Liver (tissue), 9 donors: ENCODE results near the gene PHF12. TPM values are rescaled to one million over a fixed set of nuclear protein-coding genes. Genes with fewer than 3 reads are reported as not detected.

ENCODE experiments used
- DNase-seq: peaks from one replicate; pipeline ENCODE4 v3.0.0-alpha.2; 2017; ENCODE audit warnings: low spot score
- H3K27ac ChIP-seq, 2 donors: one replicate each; pipeline ENCODE4 v1.7.0; 2013; ENCODE audit warnings: inconsistent platforms in 2 of 2, low read length in 2 of 2, control low read depth in 1 of 2, low read depth in 1 of 2, mild to moderate bottlenecking in 1 of 2
- H3K27me3 ChIP-seq, 4 donors: one replicate each; pipeline versions ENCODE4 v1.6.1 to v1.7.0; 2013; ENCODE audit warnings: low read length in 3 of 4, inconsistent platforms in 1 of 4, mild to moderate bottlenecking in 1 of 4, moderate library complexity in 1 of 4; ENCODE audit not compliant: control insufficient read depth in 4 of 4, insufficient read depth in 4 of 4
- H3K36me3 ChIP-seq, 4 donors: one replicate each; pipeline versions ENCODE4 v1.6.1 to v1.7.0; 2013; ENCODE audit warnings: low read length in 3 of 4, mild to moderate bottlenecking in 3 of 4, low read depth in 1 of 4, moderate library complexity in 1 of 4; ENCODE audit not compliant: control insufficient read depth in 4 of 4, insufficient read depth in 3 of 4
- H3K4me1 ChIP-seq, 4 donors: one replicate each; pipeline versions ENCODE4 v1.6.1 to v1.7.0; 2013; ENCODE audit warnings: low read length in 3 of 4, mild to moderate bottlenecking in 3 of 4, moderate library complexity in 1 of 4; ENCODE audit not compliant: control insufficient read depth in 4 of 4, insufficient read depth in 4 of 4
- H3K4me3 ChIP-seq, 3 donors: one replicate each; pipeline versions ENCODE4 v1.6.1 to v1.7.0; 2013; ENCODE audit warnings: low read length in 3 of 3, control low read depth in 1 of 3, low read depth in 1 of 3, mild to moderate bottlenecking in 1 of 3
- H3K9ac ChIP-seq, 2 donors: one replicate each; pipeline ENCODE4 v1.7.0; 2013; ENCODE audit warnings: low read length in 2 of 2, mild to moderate bottlenecking in 2 of 2, moderate library complexity in 2 of 2, control low read depth in 1 of 2, low read depth in 1 of 2
- H3K9me3 ChIP-seq, 4 donors: one replicate each; pipeline versions ENCODE4 v1.6.1 to v1.7.0; 2013; ENCODE audit warnings: low read length in 3 of 4; ENCODE audit not compliant: control insufficient read depth in 4 of 4
- EGR1 ChIP-seq, 2 donors: IDR thresholded peaks; 2 replicates each; pipeline ENCODE4 v1.6.1; 2016 to 2018; ENCODE audit warnings: antibody characterized with exemption in 2 of 2, low read depth in 2 of 2
- FOXA1 ChIP-seq: IDR thresholded peaks from 2 replicates; pipeline ENCODE4 v1.6.1; 2016; ENCODE audit warnings: antibody characterized with exemption
- HNF4A ChIP-seq, 2 donors: conservative IDR thresholded peaks; 2 replicates each; pipeline ENCODE4 v1.6.1; 2016; ENCODE audit warnings: antibody characterized with exemption in 2 of 2, mild to moderate bottlenecking in 2 of 2
- HNF4G ChIP-seq: IDR thresholded peaks from 2 replicates; pipeline ENCODE4 v1.6.1; 2016; ENCODE audit warnings: antibody characterized with exemption
- JUND ChIP-seq, 2 donors: IDR thresholded peaks; 2 replicates each; pipeline ENCODE4 v1.6.1; 2016; ENCODE audit warnings: antibody characterized with exemption in 2 of 2
- NR2F2 ChIP-seq: IDR thresholded peaks from 2 replicates; pipeline ENCODE4 v1.6.1; 2016; ENCODE audit warnings: antibody characterized with exemption
- RAD21 ChIP-seq, 2 donors: IDR thresholded peaks; 2 replicates each; pipeline ENCODE4 v1.6.1; 2016; ENCODE audit warnings: antibody characterized with exemption in 2 of 2, mild to moderate bottlenecking in 2 of 2
- RXRA ChIP-seq, 2 donors: IDR thresholded peaks; 2 replicates each; pipeline ENCODE4 v1.6.1; 2017 to 2018; ENCODE audit warnings: antibody characterized with exemption in 2 of 2, mild to moderate bottlenecking in 1 of 2
- SP1 ChIP-seq: IDR thresholded peaks from 2 replicates; pipeline ENCODE4 v1.6.1; 2018; ENCODE audit warnings: antibody characterized with exemption, mild to moderate bottlenecking
- TAF1 ChIP-seq: conservative IDR thresholded peaks from 2 replicates; pipeline ENCODE4 v1.6.1; 2016; ENCODE audit warnings: antibody characterized with exemption, mild to moderate bottlenecking
- YY1 ChIP-seq: IDR thresholded peaks from 2 replicates; pipeline ENCODE4 v1.6.1; 2016; ENCODE audit warnings: antibody characterized with exemption, mild to moderate bottlenecking
- WGBS: extraction: QIAGEN DNeasy Blood & Tissue Kit; methylation state at CpG from one replicate; pipeline ENCODE4 v1.1.7; 2013; 5-methylcytosine and 5-hydroxymethylcytosine counted together
- polyA plus RNA-seq, 2 donors: library from polyadenylated mRNA; stranded (reverse) in 1 of 2; unstranded in 1 of 2; fragments of 200-250 nt in 1 of 2; fragments of >200 nt in 1 of 2; fragmentation: Nextera tagmentation in 1 of 2; extraction: Ambion mirVana in 1 of 2; gene quantifications; one replicate each; pipeline versions ENCODE4 v1.2.1 to v1.2.3, GENCODE V29; 2013 to 2015
- total RNA-seq, 2 donors: library from RNA; depleted of rRNA; stranded (reverse); fragments of >200 nt; gene quantifications; one replicate each; pipeline ENCODE4 v1.2.3, GENCODE V29; 2014
- TF ChIP-seq, protein P1 (sequence below): IDR thresholded peaks from 2 replicates; pipeline ENCODE4 v1.6.1; 2016; ENCODE audit warnings: antibody characterized with exemption
- TF ChIP-seq, protein P2 (sequence below): IDR thresholded peaks from 2 replicates; pipeline ENCODE4 v1.6.1; 2016; ENCODE audit warnings: antibody characterized with exemption, mild to moderate bottlenecking
- TF ChIP-seq, protein P3 (sequence below): fragments of 150-350 bp; IDR thresholded peaks from 2 replicates; pipeline ENCODE4 v1.5.1; 2017; ENCODE audit warnings: improper control_type of control experiment, low read depth, low read length; ENCODE audit not compliant: missing input control
- TF ChIP-seq, protein P4 (sequence below): IDR thresholded peaks from 2 replicates; pipeline ENCODE4 v1.6.1; 2016; ENCODE audit warnings: antibody characterized with exemption
- donor health status: healthy.
- donor health status: healthy.
- donor health status: healthy.
- donor health status: healthy.
- donor health status: healthy.

Gene PHF12
- total and polyA plus RNA-seq, 4 donors: 4.3 to 21.3 (median 11.7) TPM

DNA sequence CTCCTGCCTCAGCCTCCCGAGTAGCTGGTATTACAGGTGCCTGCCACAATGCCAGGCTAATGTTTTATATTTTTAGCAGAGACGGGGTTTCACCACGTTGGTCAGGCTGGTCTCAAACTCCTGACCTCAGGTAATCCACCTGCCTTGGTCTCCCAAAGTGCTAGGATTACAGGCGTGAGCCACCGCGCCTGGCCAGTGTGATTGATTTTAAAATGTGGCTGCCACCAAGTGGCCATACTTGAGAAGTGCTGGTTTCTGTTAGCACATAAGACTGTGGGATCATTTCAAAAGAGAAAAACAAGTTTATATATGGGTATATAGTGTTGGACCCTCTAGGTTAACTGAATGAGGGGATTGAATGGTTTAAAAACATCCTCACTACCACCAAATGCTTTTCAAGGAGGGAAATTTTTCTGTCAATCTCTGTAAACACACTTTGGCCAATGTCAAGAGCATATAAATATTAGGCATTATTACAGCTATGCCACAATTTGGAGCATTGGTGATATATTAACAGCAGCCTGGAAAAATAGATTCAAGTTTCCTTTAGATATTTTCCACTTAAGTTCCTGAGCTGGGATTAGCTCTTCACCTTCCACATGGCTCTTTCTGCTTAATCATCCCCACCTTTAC is 34.9 kb downstream of the PHF12 start:
- Histone ChIP-seq H3K36me3 (peaks cover 23 to 80% (median 62%) of the 10 kb centered on the region in 4 donors), H3K27me3 (no peaks in the 10 kb centered on the region), H3K4me3 (no peak overlapping the region), H3K9ac (no peak overlapping the region), H3K27ac (no peak overlapping the region), H3K9me3 (no peaks in the 10 kb centered on the region), H3K4me1 (peaks cover 11 to 16% (median 15%) of the 10 kb centered on the region in 4 donors)
- TF ChIP-seq RAD21 (IDR thresholded peaks at IDR 0.05) (peak; percentile 82 to 88), HNF4A (conservative IDR thresholded peaks at IDR 0.05) (no peak), HNF4G (no peak), EGR1 (IDR thresholded peaks at IDR 0.05; ENCODE audit: low read depth in 2 of 2) (no peak), YY1 (no peak), FOXA1 (no peak), JUND (IDR thresholded peaks at IDR 0.05) (no peak)
- TF ChIP-seq, protein P1, sequence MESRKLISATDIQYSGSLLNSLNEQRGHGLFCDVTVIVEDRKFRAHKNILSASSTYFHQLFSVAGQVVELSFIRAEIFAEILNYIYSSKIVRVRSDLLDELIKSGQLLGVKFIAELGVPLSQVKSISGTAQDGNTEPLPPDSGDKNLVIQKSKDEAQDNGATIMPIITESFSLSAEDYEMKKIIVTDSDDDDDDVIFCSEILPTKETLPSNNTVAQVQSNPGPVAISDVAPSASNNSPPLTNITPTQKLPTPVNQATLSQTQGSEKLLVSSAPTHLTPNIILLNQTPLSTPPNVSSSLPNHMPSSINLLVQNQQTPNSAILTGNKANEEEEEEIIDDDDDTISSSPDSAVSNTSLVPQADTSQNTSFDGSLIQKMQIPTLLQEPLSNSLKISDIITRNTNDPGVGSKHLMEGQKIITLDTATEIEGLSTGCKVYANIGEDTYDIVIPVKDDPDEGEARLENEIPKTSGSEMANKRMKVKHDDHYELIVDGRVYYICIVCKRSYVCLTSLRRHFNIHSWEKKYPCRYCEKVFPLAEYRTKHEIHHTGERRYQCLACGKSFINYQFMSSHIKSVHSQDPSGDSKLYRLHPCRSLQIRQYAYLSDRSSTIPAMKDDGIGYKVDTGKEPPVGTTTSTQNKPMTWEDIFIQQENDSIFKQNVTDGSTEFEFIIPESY: no peak
- TF ChIP-seq, protein P2, sequence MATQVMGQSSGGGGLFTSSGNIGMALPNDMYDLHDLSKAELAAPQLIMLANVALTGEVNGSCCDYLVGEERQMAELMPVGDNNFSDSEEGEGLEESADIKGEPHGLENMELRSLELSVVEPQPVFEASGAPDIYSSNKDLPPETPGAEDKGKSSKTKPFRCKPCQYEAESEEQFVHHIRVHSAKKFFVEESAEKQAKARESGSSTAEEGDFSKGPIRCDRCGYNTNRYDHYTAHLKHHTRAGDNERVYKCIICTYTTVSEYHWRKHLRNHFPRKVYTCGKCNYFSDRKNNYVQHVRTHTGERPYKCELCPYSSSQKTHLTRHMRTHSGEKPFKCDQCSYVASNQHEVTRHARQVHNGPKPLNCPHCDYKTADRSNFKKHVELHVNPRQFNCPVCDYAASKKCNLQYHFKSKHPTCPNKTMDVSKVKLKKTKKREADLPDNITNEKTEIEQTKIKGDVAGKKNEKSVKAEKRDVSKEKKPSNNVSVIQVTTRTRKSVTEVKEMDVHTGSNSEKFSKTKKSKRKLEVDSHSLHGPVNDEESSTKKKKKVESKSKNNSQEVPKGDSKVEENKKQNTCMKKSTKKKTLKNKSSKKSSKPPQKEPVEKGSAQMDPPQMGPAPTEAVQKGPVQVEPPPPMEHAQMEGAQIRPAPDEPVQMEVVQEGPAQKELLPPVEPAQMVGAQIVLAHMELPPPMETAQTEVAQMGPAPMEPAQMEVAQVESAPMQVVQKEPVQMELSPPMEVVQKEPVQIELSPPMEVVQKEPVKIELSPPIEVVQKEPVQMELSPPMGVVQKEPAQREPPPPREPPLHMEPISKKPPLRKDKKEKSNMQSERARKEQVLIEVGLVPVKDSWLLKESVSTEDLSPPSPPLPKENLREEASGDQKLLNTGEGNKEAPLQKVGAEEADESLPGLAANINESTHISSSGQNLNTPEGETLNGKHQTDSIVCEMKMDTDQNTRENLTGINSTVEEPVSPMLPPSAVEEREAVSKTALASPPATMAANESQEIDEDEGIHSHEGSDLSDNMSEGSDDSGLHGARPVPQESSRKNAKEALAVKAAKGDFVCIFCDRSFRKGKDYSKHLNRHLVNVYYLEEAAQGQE: no peak
- TF ChIP-seq, protein P3, sequence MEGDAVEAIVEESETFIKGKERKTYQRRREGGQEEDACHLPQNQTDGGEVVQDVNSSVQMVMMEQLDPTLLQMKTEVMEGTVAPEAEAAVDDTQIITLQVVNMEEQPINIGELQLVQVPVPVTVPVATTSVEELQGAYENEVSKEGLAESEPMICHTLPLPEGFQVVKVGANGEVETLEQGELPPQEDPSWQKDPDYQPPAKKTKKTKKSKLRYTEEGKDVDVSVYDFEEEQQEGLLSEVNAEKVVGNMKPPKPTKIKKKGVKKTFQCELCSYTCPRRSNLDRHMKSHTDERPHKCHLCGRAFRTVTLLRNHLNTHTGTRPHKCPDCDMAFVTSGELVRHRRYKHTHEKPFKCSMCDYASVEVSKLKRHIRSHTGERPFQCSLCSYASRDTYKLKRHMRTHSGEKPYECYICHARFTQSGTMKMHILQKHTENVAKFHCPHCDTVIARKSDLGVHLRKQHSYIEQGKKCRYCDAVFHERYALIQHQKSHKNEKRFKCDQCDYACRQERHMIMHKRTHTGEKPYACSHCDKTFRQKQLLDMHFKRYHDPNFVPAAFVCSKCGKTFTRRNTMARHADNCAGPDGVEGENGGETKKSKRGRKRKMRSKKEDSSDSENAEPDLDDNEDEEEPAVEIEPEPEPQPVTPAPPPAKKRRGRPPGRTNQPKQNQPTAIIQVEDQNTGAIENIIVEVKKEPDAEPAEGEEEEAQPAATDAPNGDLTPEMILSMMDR: peak; percentile 63
- 41% methylated on average over 6 of the region's 6 CpGs for WGBS
- DNase-seq: no peak

DNA sequence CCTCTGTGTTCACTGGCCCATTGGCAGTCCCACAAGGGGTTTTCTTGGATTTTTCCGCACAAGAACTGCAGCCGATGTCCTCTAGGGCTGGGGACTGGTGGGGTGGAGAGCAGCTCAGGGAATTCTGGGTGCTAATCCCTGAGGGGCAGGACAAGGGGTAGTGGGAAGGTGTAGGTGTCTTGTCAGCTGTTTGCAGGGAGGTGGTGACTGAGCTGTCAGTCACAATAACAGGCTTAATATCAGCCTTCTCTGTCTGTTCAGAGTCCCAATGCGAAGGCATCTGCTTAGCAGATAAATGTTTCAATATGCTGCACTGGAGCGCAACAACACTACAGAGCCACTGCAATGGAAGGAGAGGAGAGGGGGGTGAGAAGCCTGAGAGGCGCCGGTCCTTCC is 38.4 kb downstream of the PHF12 start:
- Histone ChIP-seq H3K27ac (peak overlapping the region; percentile 43 to 77), H3K4me1 (peaks cover 15 to 16% (median 16%) of the 10 kb centered on the region in 4 donors), H3K9me3 (no peaks in the 10 kb centered on the region), H3K4me3 (no peak overlapping the region), H3K9ac (no peak overlapping the region), H3K27me3 (no peaks in the 10 kb centered on the region), H3K36me3 (peaks cover 25 to 86% (median 70%) of the 10 kb centered on the region in 4 donors)
- 92% methylated on average over 6 of the region's 6 CpGs for WGBS
- no peak for DNase-seq
- no peak for TF ChIP-seq NR2F2
- TF ChIP-seq, protein P2: no peak
- no peak for TF ChIP-seq JUND (IDR thresholded peaks at IDR 0.05)
- no peak for TF ChIP-seq FOXA1
- no peak for TF ChIP-seq RXRA (IDR thresholded peaks at IDR 0.05)
- no peak for TF ChIP-seq HNF4G
- TF ChIP-seq EGR1 (IDR thresholded peaks at IDR 0.05; ENCODE audit: low read depth in 2 of 2): no peak
- TF ChIP-seq TAF1: no peak
- no peak for TF ChIP-seq YY1
- TF ChIP-seq, protein P4, sequence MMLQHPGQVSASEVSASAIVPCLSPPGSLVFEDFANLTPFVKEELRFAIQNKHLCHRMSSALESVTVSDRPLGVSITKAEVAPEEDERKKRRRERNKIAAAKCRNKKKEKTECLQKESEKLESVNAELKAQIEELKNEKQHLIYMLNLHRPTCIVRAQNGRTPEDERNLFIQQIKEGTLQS: no peak
- no peak for TF ChIP-seq HNF4A (conservative IDR thresholded peaks at IDR 0.05)
- no peak for TF ChIP-seq SP1
